Measurements from ENCODE around the gene LMBRD1. TPM values are rescaled to one million over a fixed set of nuclear protein-coding genes. Genes with fewer than 3 reads are reported as not detected.

LMBRD1 gene
- total RNA-seq, 2 experiments from 2014 or later = 12.7 to 16.3 TPM

DNA sequence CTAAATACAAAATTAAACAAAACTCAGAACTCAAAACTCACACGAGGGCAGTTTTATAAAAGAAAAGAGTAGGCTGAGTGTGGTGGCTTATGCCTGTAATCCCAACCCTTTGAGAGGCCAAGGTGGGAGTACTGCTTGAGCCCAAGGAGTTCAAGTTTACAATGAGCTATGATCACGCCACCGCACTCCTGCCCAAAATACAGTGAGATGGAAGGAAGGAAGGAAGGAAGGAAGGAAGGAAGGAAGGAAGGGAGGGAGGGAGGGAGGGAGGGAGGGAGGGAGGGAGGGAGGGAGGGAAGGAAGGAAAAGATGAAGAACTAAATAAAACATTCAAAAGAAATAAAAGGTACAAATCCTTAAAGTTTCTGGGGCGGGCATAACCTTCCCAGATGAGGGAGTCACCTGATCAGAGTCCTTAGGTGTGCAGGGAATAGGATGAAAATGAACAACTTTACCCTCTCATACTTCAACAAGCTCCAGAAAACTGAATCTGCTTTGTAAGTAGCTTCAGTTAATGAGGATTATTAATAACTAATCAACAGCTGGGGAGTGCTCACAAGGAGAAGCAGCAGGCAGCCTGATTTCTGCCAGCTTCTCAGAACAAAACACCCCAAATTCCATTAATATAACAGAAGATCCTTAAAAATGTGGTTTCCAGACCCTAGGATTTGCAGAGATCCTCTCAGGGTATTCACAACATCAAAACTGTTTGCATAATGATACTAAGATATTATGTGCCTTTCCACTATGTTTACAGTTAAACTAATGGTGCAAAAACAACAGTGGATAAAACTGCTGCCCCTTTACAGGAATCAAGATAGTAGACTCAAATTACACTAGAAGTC lies 21.8 kb downstream of the LMBRD1 start:
- H4K20me1 ChIP-seq (ENCODE audit: insufficient read depth, low read length) = no peaks in the 10 kb centered on the region
- H3K9me2 ChIP-seq (ENCODE audit: insufficient read depth, low read length) = no peaks in the 10 kb centered on the region
- no peak overlapping the region for H3K27ac ChIP-seq (ENCODE audit: low read depth, low read length, poor library complexity, severe bottlenecking)
- DNase-seq (ENCODE audit: low spot score) = no peak
- no peak overlapping the region for H3K4me2 ChIP-seq (ENCODE audit: low read length)
- TF ChIP-seq EZH2phosphoT487 (IDR thresholded peaks at IDR 0.05; ENCODE audit: borderline replicate concordance, low read depth, low read length) = no peak
- TF ChIP-seq, protein P1, sequence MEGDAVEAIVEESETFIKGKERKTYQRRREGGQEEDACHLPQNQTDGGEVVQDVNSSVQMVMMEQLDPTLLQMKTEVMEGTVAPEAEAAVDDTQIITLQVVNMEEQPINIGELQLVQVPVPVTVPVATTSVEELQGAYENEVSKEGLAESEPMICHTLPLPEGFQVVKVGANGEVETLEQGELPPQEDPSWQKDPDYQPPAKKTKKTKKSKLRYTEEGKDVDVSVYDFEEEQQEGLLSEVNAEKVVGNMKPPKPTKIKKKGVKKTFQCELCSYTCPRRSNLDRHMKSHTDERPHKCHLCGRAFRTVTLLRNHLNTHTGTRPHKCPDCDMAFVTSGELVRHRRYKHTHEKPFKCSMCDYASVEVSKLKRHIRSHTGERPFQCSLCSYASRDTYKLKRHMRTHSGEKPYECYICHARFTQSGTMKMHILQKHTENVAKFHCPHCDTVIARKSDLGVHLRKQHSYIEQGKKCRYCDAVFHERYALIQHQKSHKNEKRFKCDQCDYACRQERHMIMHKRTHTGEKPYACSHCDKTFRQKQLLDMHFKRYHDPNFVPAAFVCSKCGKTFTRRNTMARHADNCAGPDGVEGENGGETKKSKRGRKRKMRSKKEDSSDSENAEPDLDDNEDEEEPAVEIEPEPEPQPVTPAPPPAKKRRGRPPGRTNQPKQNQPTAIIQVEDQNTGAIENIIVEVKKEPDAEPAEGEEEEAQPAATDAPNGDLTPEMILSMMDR (conservative IDR thresholded peaks at IDR 0.05; ENCODE audit: low read length) = no peak
- ChIA-PET CTCF (ENCODE audit: unreplicated experiment) (no interaction called here), POLR2A (interaction anchor here (0.6 kb wide), 2 partner anchors 12 to 121 kb away, joined by 3 read pairs; no protein-coding TSS in a partner anchor)
- H2AFZ ChIP-seq (ENCODE audit: low read length) = no peak overlapping the region
- H3K4me1 ChIP-seq (ENCODE audit: insufficient read depth, low read length, poor library complexity, severe bottlenecking) = no peaks in the 10 kb centered on the region
- H3K36me3 ChIP-seq (ENCODE audit: insufficient read depth, low read length) = peaks cover 37% of the 10 kb centered on the region
- no peaks in the 10 kb centered on the region for H3K9me3 ChIP-seq (ENCODE audit: low read length)
- H3K4me3 ChIP-seq (ENCODE audit: low read depth, low read length, poor library complexity, severe bottlenecking) = no peak overlapping the region
- H3K79me2 ChIP-seq (ENCODE audit: insufficient read depth, low read depth, low read length) = no peaks in the 10 kb centered on the region
- BruUV-seq (replicated peaks) = no TSS peak
- intact Hi-C loops (cut with micrococcal nuclease; ENCODE audit: unreplicated experiment) = no loop called here

DNA sequence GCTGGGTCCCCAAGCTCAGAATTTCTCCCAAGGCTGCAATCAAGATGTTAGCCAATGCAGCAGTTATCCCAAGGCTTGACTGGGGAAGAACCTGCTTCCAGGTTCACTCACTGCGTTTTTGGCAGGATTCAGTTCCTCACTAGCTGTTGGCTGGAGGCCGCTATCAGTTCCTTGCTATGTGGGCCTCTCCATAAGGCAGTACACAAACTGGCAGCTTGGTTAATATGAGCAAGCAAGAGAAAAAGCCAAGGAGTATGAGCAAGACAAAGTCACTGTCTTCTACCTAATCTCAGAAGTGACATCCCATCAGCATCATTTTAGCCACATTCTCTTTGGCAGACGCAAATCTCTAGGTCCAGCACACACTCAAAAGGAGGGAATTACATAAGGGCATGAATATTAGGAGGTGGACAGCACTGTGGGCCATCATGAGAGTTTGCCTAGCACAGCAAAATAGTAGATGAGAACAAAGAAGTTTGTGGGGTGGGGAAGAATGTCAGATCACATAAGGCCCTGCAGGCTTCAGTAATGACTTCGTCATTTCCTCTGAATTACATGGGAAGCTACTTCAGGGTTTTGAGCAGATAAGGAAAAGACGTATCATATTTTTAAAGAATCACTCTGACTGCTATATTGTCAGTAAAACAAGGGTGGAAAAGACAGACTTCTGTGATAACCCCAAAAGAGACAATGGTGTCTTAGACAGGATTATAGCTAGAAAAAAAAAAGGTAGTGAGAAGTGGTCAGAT lies 25.5 kb downstream of the LMBRD1 start:
- intact Hi-C loops (cut with micrococcal nuclease; ENCODE audit: unreplicated experiment) = no loop called here
- POLR2A ChIA-PET = no interaction called here

More for the DNA sequence above, 25.5 kb downstream of the LMBRD1 start:
- Histone ChIP-seq H3K9me3 (ENCODE audit: low read length) (no peaks in the 10 kb centered on the region), H3K4me2 (ENCODE audit: low read length) (no peak overlapping the region), H3K9me2 (ENCODE audit: insufficient read depth, low read length) (no peaks in the 10 kb centered on the region), H3K4me3 (ENCODE audit: low read depth, low read length, poor library complexity, severe bottlenecking) (no peak overlapping the region), H2AFZ (ENCODE audit: low read length) (no peak overlapping the region), H4K20me1 (ENCODE audit: insufficient read depth, low read length) (no peaks in the 10 kb centered on the region), H3K27ac (ENCODE audit: low read depth, low read length, poor library complexity, severe bottlenecking) (no peak overlapping the region), H3K36me3 (ENCODE audit: insufficient read depth, low read length) (peaks cover 19% of the 10 kb centered on the region), H3K4me1 (ENCODE audit: insufficient read depth, low read length, poor library complexity, severe bottlenecking) (no peaks in the 10 kb centered on the region), H3K79me2 (ENCODE audit: insufficient read depth, low read depth, low read length) (no peaks in the 10 kb centered on the region)
- TF ChIP-seq, protein P1 (conservative IDR thresholded peaks at IDR 0.05; ENCODE audit: low read length) = no peak
- no peak for TF ChIP-seq EZH2phosphoT487 (IDR thresholded peaks at IDR 0.05; ENCODE audit: borderline replicate concordance, low read depth, low read length)
- no peak for DNase-seq (ENCODE audit: low spot score)
- CTCF ChIA-PET (ENCODE audit: unreplicated experiment) = no interaction called here
- no TSS peak for BruUV-seq (replicated peaks)

Data from OCI-LY7 (cell line).